Type B pancreatic cell (in vitro differentiated cells): ENCODE results near the gene CFAP97. TPM values are rescaled to one million over a fixed set of nuclear protein-coding genes. Genes with fewer than 3 reads are reported as not detected.

Experiments
- DNase-seq: peaks from one replicate; pipeline ENCODE4 v3.0.0; 2021; ENCODE audit warnings: mixed read lengths; ENCODE audit not compliant: unreplicated experiment; ENCODE audit errors: extremely low spot score
- H3K27ac Mint-ChIP-seq: 2 replicates; pipeline ENCODE4 v1.8.0; 2021; ENCODE audit warnings: mild to moderate bottlenecking, mixed read lengths
- H3K27me3 Mint-ChIP-seq: 2 replicates; pipeline ENCODE4 v1.8.0; 2021; ENCODE audit warnings: mixed read lengths
- H3K36me3 Mint-ChIP-seq: 2 replicates; pipeline ENCODE4 v1.8.0; 2021; ENCODE audit warnings: mixed read lengths
- H3K4me1 Mint-ChIP-seq: one replicate; pipeline ENCODE4 v1.8.0; 2021; ENCODE audit warnings: mixed read lengths; ENCODE audit not compliant: unreplicated experiment
- H3K4me3 Mint-ChIP-seq: 2 replicates; pipeline ENCODE4 v1.8.0; 2021; ENCODE audit warnings: mild to moderate bottlenecking, mixed read lengths
- H3K9me3 Mint-ChIP-seq: 2 replicates; pipeline ENCODE4 v1.8.0; 2021; ENCODE audit warnings: mixed read lengths
- CTCF ChIP-seq: fragments of 200-600 bp; sonication (generic); conservative IDR thresholded peaks from 2 replicates; pipeline ENCODE4 v1.5.0; 2021; ENCODE audit warnings: antibody characterized with exemption, mild to moderate bottlenecking
- total RNA-seq: library from RNA; stranded (reverse); gene quantifications from 2 replicates; pipeline ENCODE4 v1.2.1, GENCODE V29; 2021; ENCODE audit warnings: low replicate concordance

CFAP97 gene
- total RNA-seq, 1 donor from 2014 or later, result 21.6 TPM

- no peak for DNase-seq
- H3K27ac Mint-ChIP-seq, result no peak overlapping the region
- no peaks in the 10 kb centered on the region for H3K4me1 Mint-ChIP-seq
- no peaks in the 10 kb centered on the region for H3K9me3 Mint-ChIP-seq
- H3K4me3 Mint-ChIP-seq, result no peak overlapping the region
- H3K27me3 Mint-ChIP-seq, result no peaks in the 10 kb centered on the region
- H3K36me3 Mint-ChIP-seq, result peaks cover 3% of the 10 kb centered on the region
- TF ChIP-seq CTCF, result no peak
Measured at GRCh38 chr4:185227713-185228278, 24.0 kb upstream of the CFAP97 start.

GRCh38 chr4:185227131-185227551 lies 23.3 kb upstream of the CFAP97 start:
- H3K4me1 Mint-ChIP-seq, result no peaks in the 10 kb centered on the region
- no peak for DNase-seq

GRCh38 chr4:185225940-185226339 lies 22.1 kb upstream of the CFAP97 start:
- Mint-ChIP-seq H3K9me3 (peaks cover 6% of the 10 kb centered on the region), H3K4me1 (peaks cover 6% of the 10 kb centered on the region), H3K4me3 (no peak overlapping the region), H3K36me3 (peaks cover 8% of the 10 kb centered on the region), H3K27me3 (no peaks in the 10 kb centered on the region), H3K27ac (no peak overlapping the region)
- TF ChIP-seq CTCF, result no peak
- no peak for DNase-seq

More at GRCh38 chr4:185227131-185227551, 23.3 kb upstream of the CFAP97 start:
- Mint-ChIP-seq H3K36me3 (peaks cover 3% of the 10 kb centered on the region), H3K9me3 (no peaks in the 10 kb centered on the region), H3K27me3 (no peaks in the 10 kb centered on the region), H3K27ac (no peak overlapping the region), H3K4me3 (no peak overlapping the region)
- TF ChIP-seq CTCF, result peak; percentile 16

GRCh38 chr4:185224597-185224996 lies 20.8 kb upstream of the CFAP97 start:
- Mint-ChIP-seq H3K36me3 (peaks cover 8% of the 10 kb centered on the region), H3K4me3 (no peak overlapping the region), H3K27ac (no peak overlapping the region), H3K9me3 (peaks cover 6% of the 10 kb centered on the region), H3K4me1 (peaks cover 6% of the 10 kb centered on the region), H3K27me3 (no peaks in the 10 kb centered on the region)
- TF ChIP-seq CTCF, result peak; percentile 64
- no peak for DNase-seq

- H3K9me3 Mint-ChIP-seq, result peaks cover 6% of the 10 kb centered on the region
- no peak overlapping the region for H3K4me3 Mint-ChIP-seq
- TF ChIP-seq CTCF, result no peak
- H3K27ac Mint-ChIP-seq, result no peak overlapping the region
- no peak for DNase-seq
- H3K4me1 Mint-ChIP-seq, result peaks cover 6% of the 10 kb centered on the region
- peaks cover 8% of the 10 kb centered on the region for H3K36me3 Mint-ChIP-seq
- H3K27me3 Mint-ChIP-seq, result no peaks in the 10 kb centered on the region
Measured at GRCh38 chr4:185222598-185222997, 18.8 kb upstream of the CFAP97 start.
